Right forelimb (tissue), 1 donor: ENCODE results near the gene RAMP2.

Experiments
- DNase-seq: peaks from one replicate; pipeline ENCODE4 v3.0.0-alpha.2; 2018

Gene RAMP2

GRCh38 chr17:42795465-42795864 is 34.4 kb downstream of the RAMP2 start:
- no peak for DNase-seq

GRCh38 chr17:42796066-42796758 is 35.2 kb downstream of the RAMP2 start:
- DNase-seq, result no peak

- DNase-seq, result no peak
These were observed 36.3 kb downstream of the RAMP2 start for GRCh38 chr17:42797067-42798007.

GRCh38 chr17:42798011-42798382 is 37.0 kb downstream of the RAMP2 start:
- DNase-seq, result no peak

GRCh38 chr17:42798383-42799380 is 37.7 kb downstream of the RAMP2 start, which contains the start of the genes CNTD1 and COA3:
Gene CNTD1, plus strand, starts transcription at chr17:42798861. Its CDS starts 207 bp downstream, at chr17:42799068.
Gene COA3, minus strand, starts transcription at chr17:42798704. Its CDS starts 23 bp downstream, at chr17:42798681.
- peak; percentile 90 for DNase-seq

GRCh38 chr17:42803074-42803883 is 42.3 kb downstream of the RAMP2 start:
- DNase-seq, result no peak

GRCh38 chr17:42804918-42805367 is 43.9 kb downstream of the RAMP2 start:
- no peak for DNase-seq

- DNase-seq, result no peak
These were observed 45.2 kb downstream of the RAMP2 start for GRCh38 chr17:42806249-42806648.

GRCh38 chr17:42809250-42809649 is 48.2 kb downstream of the RAMP2 start:
- no peak for DNase-seq
